K562 (cell line): ENCODE measurements around the gene EFR3B. TPM values are rescaled to one million over a fixed set of nuclear protein-coding genes. Genes with fewer than 3 reads are reported as not detected.

Source experiments
- ATAC-seq: fragments of 200-7000 bp; cut with Tn5 transposase; 3 replicates; pipeline ENCODE4 v1.9.1; 2020; ENCODE audit warnings: moderate library complexity
- BruUV-seq: library from RNA; stranded (reverse); fragments of 400-500 nt; replicated peaks from 2 replicates; lab custom pipeline; 2021; lab: Mats Ljungman, UMichigan
- CTCF ChIA-PET: fragments of 300-600 bp; formaldehyde crosslinking; extraction: SDS; loops from one replicate; lab custom pipeline; 2021; ENCODE audit warnings: low intra/inter-chr PET ratio; lab: Yijun Ruan, JAX
- POLR2A ChIA-PET: fragments of 300-600, 350-650 bp; sonication (Branson Sonifier 250); formaldehyde crosslinking; extraction: SDS; loops from one replicate; lab custom pipeline; 2021; ENCODE audit warnings: antibody characterized with exemption, inconsistent platforms; lab: Yijun Ruan, JAX
- DNase-seq, 4 experiments: peaks; one replicate each; pipeline versions ENCODE4 v3.0.0 to v3.0.0-alpha.2; 2011 to 2018; ENCODE audit warnings: low spot score in 3 of 4, mixed read lengths in 3 of 4; ENCODE audit errors: extremely low read depth in 1 of 4
- FAIRE-seq: peaks from 2 replicates; lab custom pipeline; 2011; peaks lifted over from hg19 to GRCh38; lab: Jason Lieb, UNC
- H2AFZ ChIP-seq: 2 replicates; pipeline ENCODE4 v1.6.0; 2011; ENCODE audit warnings: low read depth, low read length, control low read depth, inconsistent platforms
- H3K27ac ChIP-seq: fragments of 200-600 bp; 3 replicates; pipeline ENCODE4 v1.8.0; 2011; ENCODE audit warnings: low read depth, mild to moderate bottlenecking, control low read depth, inconsistent platforms, low read length, moderate library complexity, mixed read lengths; ENCODE audit errors: extremely low read depth
- H3K27me3 ChIP-seq, 2 experiments: fragments of 300-600 bp in 1 of 2; 2 replicates in 1 of 2; 3 replicates in 1 of 2; pipeline versions ENCODE4 v1.6.0 to v1.8.0; 2011; ENCODE audit warnings: inconsistent platforms in 2 of 2, low read length in 2 of 2, mild to moderate bottlenecking in 1 of 2, mixed read lengths in 1 of 2, moderate library complexity in 1 of 2; ENCODE audit not compliant: control insufficient read depth in 2 of 2, insufficient read depth in 2 of 2
- H3K36me3 ChIP-seq: fragments of 300-600 bp; 3 replicates; pipeline ENCODE4 v1.8.0; 2011; ENCODE audit warnings: mild to moderate bottlenecking, low read length, inconsistent platforms; ENCODE audit not compliant: control insufficient read depth, insufficient read depth
- H3K4me1 ChIP-seq, 2 experiments: fragments of 200-600 bp in 1 of 2; replicated peaks in 1 of 2; 2 replicates in 1 of 2; 3 replicates in 1 of 2; pipeline versions ENCODE4 v1.5.1 to v1.8.0; 2011; ENCODE audit warnings: inconsistent platforms in 2 of 2, low read length in 2 of 2, mild to moderate bottlenecking in 1 of 2, mixed read lengths in 1 of 2, moderate library complexity in 1 of 2; ENCODE audit not compliant: control insufficient read depth in 2 of 2, insufficient read depth in 2 of 2
- H3K4me2 ChIP-seq: 2 replicates; pipeline ENCODE4 v1.6.1; 2011; ENCODE audit warnings: low read length, control low read depth, inconsistent platforms, mixed read lengths; ENCODE audit not compliant: insufficient read depth
- H3K4me3 ChIP-seq: fragments of 200-600 bp; sonication (generic), shearing (Covaris generic); 2 replicates; pipeline ENCODE4 v1.5.1; 2016; ENCODE audit warnings: control low read depth, inconsistent platforms
- H3K79me2 ChIP-seq: fragments of 200-600 bp; 3 replicates; pipeline ENCODE4 v1.8.0; 2011; ENCODE audit warnings: low read length, inconsistent platforms; ENCODE audit not compliant: control insufficient read depth, insufficient read depth
- H3K9ac ChIP-seq, 2 experiments: 2 replicates each; pipeline versions ENCODE4 v1.6.0 to v1.6.1; 2011; ENCODE audit warnings: low read depth in 2 of 2, low read length in 2 of 2, control low read depth in 1 of 2, inconsistent platforms in 1 of 2, mild to moderate bottlenecking in 1 of 2, mixed read lengths in 1 of 2; ENCODE audit not compliant: insufficient read depth in 1 of 2
- H3K9me1 ChIP-seq: one replicate; pipeline ENCODE4 v1.6.0; 2011; ENCODE audit warnings: inconsistent platforms, mild to moderate bottlenecking, low read length, moderate library complexity; ENCODE audit not compliant: control insufficient read depth, insufficient read depth
- H3K9me3 ChIP-seq: replicated peaks from 2 replicates; pipeline ENCODE4 v1.5.1; 2011; ENCODE audit warnings: low read depth, low read length, inconsistent platforms; ENCODE audit not compliant: control insufficient read depth, insufficient read depth
- H4K20me1 ChIP-seq: replicated peaks from 2 replicates; pipeline ENCODE4 v1.6.1; 2011; ENCODE audit warnings: low read length, inconsistent platforms, mixed read lengths; ENCODE audit not compliant: control insufficient read depth, insufficient read depth
- CBFA2T2 ChIP-seq: fragments of 450-650 bp; conservative IDR thresholded peaks from 2 replicates; pipeline ENCODE4 v1.6.1; 2017; ENCODE audit warnings: mild to moderate bottlenecking
- MYC ChIP-seq, 2 experiments: fragments of 250-450 bp in 1 of 2; sonication (Bioruptor Pico) in 1 of 2; IDR thresholded peaks; 2 replicates each; pipeline versions ENCODE4 v1.5.1 to v1.6.1; 2012 to 2021; ENCODE audit warnings: low read depth in 2 of 2, borderline replicate concordance in 1 of 2, improper control_type of control experiment in 1 of 2, low read length in 1 of 2, mild to moderate bottlenecking in 1 of 2, moderate library complexity in 1 of 2
- NR2C1 ChIP-seq, 2 experiments: fragments of 450-650 bp; IDR thresholded peaks; 2 replicates each; pipeline ENCODE4 v1.6.1; 2017; ENCODE audit warnings: mild to moderate bottlenecking in 2 of 2, antibody characterized with exemption in 1 of 2, inconsistent platforms in 1 of 2, missing compliant biosample characterization in 1 of 2, missing genetic modification characterization in 1 of 2
- POLR2G ChIP-seq: fragments of 200-400 bp; formaldehyde crosslinking; IDR thresholded peaks from 2 replicates; pipeline ENCODE4 v1.6.1; 2017; ENCODE audit warnings: low read depth, mild to moderate bottlenecking, antibody characterized with exemption, low read length, moderate library complexity
- SMC3 ChIP-seq: conservative IDR thresholded peaks from 2 replicates; pipeline ENCODE4 v1.6.1; 2011; ENCODE audit warnings: low read depth, low read length, improper control_type of control experiment; ENCODE audit not compliant: insufficient read depth
- THRB ChIP-seq: fragments of 450-650 bp; formaldehyde crosslinking; conservative IDR thresholded peaks from 2 replicates; pipeline ENCODE4 v1.4.0; 2022; ENCODE audit warnings: mild to moderate bottlenecking, missing genetic modification characterization
- WGBS: fragments of 100-300 bp; shearing (Covaris generic); methylation state at CpG from one replicate; pipeline ENCODE4 v1.1.6; 2016; ENCODE audit warnings: low coverage, mixed read lengths; ENCODE audit not compliant: insufficient coverage; ENCODE audit errors: missing lambda C conversion rate; 5-methylcytosine and 5-hydroxymethylcytosine counted together
- in situ Hi-C: fragments of 300-500 bp; cut with MboI; formaldehyde crosslinking; loops from 4 replicates; pipeline ENCODE4 v1.15.0; 2018; ENCODE audit warnings: inconsistent platforms, mixed read lengths
- intact Hi-C: fragments of 100-400 bp; cut with micrococcal nuclease; formaldehyde crosslinking; loops from 2 replicates; pipeline ENCODE4 v1.14.2; 2022
- polyA plus RNA-seq, 8 experiments: library from polyadenylated mRNA; depleted of rRNA in 4 of 8; stranded (reverse) in 5 of 8; unstranded in 3 of 8; fragments of >200 nt; fragmentation: Nextera tagmentation in 2 of 8; fragmentation: Illumina TruSeq in 1 of 8; extraction: Ambion mirVana in 2 of 8; extraction: Trizol in 1 of 8; gene quantifications; 2 replicates each; pipeline versions ENCODE4 v1.2.1 to v1.2.3, GENCODE V29; 2011 to 2014; ENCODE audit warnings: inconsistent platforms in 1 of 8, missing spikeins in 1 of 8
- total RNA-seq, 7 experiments: library from RNA; depleted of rRNA in 6 of 7; stranded (reverse); fragments of >200 nt in 6 of 7; fragmentation: Illumina TruSeq in 2 of 7; extraction: Trizol in 2 of 7; gene quantifications; 2 replicates each; pipeline versions ENCODE4 v1.2.1 to v1.2.3, GENCODE V29; 2011 to 2021; ENCODE audit warnings: low replicate concordance in 1 of 7
- TF ChIP-seq, protein P1 (sequence below), 3 experiments: fragments of 200-800 bp in 1 of 3; fragments of 250-450 bp in 1 of 3; fragments of 450-650 bp in 1 of 3; sonication (Bioruptor Pico) in 1 of 3; sonication (Bioruptor generic) in 1 of 3; formaldehyde crosslinking in 1 of 3; IDR thresholded peaks; 2 replicates each; pipeline versions ENCODE4 v1.6.1 to v1.8.0; 2016 to 2022; ENCODE audit warnings: mild to moderate bottlenecking in 2 of 3, missing genetic modification characterization in 2 of 3, missing compliant biosample characterization in 1 of 3, moderate library complexity in 1 of 3
- TF ChIP-seq, protein P2 (sequence below): sonication (generic); formaldehyde crosslinking; IDR thresholded peaks from 2 replicates; pipeline ENCODE4 v1.8.0; 2022; ENCODE audit warnings: missing genetic modification reagents, mild to moderate bottlenecking, borderline replicate concordance
- TF ChIP-seq, protein P3 (sequence below): sonication (generic); formaldehyde crosslinking; IDR thresholded peaks from 2 replicates; pipeline ENCODE4 v1.8.1; 2022; ENCODE audit warnings: missing genetic modification reagents

The EFR3B gene
- total and polyA plus RNA-seq, 9 of the 15 experiments (the other 6 are each of a cell fraction or from before 2014, with no cell fraction given): not detected

DNA sequence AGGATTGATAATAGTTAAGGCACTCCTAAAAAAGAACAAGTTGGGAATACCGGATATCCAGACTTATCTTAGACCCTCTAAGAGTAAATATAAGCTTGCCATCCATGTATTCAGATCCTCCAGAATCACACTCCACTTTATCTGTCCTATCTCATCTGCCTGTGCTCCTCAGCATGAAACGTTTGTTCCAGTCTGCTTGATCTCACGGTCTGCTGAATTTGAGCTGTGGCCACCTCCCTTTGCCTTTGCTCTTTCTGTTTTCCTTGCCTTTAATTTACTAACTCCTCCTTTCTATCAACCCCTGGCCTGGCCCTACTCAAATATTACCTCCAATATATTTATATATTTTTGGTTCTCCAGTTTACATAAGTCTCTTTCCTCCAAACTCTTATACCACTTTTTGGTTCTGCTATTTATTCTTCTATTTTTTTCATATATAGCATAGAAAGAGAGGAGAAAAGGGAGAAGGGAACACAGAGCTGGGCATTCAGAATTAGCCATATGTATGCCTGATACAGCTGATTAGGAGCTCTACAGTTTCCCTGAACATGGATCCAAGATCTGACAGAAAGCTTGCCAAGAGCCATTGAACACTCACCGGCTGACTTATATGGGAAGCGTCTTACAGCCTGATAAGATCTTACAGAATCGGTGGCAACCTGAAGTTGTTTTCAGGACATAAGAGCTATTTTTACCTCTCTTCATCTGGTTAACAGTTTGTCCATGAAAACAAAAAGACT is 48.3 kb upstream of the EFR3B start:
- FAIRE-seq: no peak
- Histone ChIP-seq H3K4me1 (no peaks in the 10 kb centered on the region), H2AFZ (no peak overlapping the region), H3K79me2 (no peaks in the 10 kb centered on the region), H3K4me3 (no peak overlapping the region)
- DNase-seq: no peak
- TF ChIP-seq, protein P1, sequence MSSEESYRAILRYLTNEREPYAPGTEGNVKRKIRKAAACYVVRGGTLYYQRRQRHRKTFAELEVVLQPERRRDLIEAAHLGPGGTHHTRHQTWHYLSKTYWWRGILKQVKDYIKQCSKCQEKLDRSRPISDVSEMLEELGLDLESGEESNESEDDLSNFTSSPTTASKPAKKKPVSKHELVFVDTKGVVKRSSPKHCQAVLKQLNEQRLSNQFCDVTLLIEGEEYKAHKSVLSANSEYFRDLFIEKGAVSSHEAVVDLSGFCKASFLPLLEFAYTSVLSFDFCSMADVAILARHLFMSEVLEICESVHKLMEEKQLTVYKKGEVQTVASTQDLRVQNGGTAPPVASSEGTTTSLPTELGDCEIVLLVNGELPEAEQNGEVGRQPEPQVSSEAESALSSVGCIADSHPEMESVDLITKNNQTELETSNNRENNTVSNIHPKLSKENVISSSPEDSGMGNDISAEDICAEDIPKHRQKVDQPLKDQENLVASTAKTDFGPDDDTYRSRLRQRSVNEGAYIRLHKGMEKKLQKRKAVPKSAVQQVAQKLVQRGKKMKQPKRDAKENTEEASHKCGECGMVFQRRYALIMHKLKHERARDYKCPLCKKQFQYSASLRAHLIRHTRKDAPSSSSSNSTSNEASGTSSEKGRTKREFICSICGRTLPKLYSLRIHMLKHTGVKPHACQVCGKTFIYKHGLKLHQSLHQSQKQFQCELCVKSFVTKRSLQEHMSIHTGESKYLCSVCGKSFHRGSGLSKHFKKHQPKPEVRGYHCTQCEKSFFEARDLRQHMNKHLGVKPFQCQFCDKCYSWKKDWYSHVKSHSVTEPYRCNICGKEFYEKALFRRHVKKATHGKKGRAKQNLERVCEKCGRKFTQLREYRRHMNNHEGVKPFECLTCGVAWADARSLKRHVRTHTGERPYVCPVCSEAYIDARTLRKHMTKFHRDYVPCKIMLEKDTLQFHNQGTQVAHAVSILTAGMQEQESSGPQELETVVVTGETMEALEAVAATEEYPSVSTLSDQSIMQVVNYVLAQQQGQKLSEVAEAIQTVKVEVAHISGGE (CRISPR knock-in tag; IDR thresholded peaks at IDR 0.05): no peak
- TF ChIP-seq NR2C1 (IDR thresholded peaks at IDR 0.05) (no peak), NR2C1 (tag; IDR thresholded peaks at IDR 0.05) (no peak), MYC (IDR thresholded peaks at IDR 0.05; ENCODE audit: low read depth, low read length) (no peak), MYC (CRISPR knock-in tag; IDR thresholded peaks at IDR 0.05; ENCODE audit: borderline replicate concordance, low read depth) (no peak), CBFA2T2 (no peak), THRB (CRISPR knock-in tag) (no peak), POLR2G (no peak), SMC3 (no peak)
- TF ChIP-seq, protein P2, sequence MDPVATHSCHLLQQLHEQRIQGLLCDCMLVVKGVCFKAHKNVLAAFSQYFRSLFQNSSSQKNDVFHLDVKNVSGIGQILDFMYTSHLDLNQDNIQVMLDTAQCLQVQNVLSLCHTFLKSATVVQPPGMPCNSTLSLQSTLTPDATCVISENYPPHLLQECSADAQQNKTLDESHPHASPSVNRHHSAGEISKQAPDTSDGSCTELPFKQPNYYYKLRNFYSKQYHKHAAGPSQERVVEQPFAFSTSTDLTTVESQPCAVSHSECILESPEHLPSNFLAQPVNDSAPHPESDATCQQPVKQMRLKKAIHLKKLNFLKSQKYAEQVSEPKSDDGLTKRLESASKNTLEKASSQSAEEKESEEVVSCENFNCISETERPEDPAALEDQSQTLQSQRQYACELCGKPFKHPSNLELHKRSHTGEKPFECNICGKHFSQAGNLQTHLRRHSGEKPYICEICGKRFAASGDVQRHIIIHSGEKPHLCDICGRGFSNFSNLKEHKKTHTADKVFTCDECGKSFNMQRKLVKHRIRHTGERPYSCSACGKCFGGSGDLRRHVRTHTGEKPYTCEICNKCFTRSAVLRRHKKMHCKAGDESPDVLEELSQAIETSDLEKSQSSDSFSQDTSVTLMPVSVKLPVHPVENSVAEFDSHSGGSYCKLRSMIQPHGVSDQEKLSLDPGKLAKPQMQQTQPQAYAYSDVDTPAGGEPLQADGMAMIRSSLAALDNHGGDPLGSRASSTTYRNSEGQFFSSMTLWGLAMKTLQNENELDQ: no peak
- TF ChIP-seq, protein P3, sequence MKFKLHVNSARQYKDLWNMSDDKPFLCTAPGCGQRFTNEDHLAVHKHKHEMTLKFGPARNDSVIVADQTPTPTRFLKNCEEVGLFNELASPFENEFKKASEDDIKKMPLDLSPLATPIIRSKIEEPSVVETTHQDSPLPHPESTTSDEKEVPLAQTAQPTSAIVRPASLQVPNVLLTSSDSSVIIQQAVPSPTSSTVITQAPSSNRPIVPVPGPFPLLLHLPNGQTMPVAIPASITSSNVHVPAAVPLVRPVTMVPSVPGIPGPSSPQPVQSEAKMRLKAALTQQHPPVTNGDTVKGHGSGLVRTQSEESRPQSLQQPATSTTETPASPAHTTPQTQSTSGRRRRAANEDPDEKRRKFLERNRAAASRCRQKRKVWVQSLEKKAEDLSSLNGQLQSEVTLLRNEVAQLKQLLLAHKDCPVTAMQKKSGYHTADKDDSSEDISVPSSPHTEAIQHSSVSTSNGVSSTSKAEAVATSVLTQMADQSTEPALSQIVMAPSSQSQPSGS (CRISPR knock-in tag): no peak
- TF ChIP-seq, all 486 proteins: peak for 0
- BruUV-seq: no TSS peak
- in situ Hi-C loops (no loop called here), intact Hi-C loops (no loop called here)
- H3K9me1 ChIP-seq: no peaks in the 10 kb centered on the region
- no peaks in the 10 kb centered on the region for H4K20me1 ChIP-seq
- H3K36me3 ChIP-seq: no peaks in the 10 kb centered on the region
- no peak overlapping the region for H3K4me2 ChIP-seq
- no peak overlapping the region for H3K27ac ChIP-seq
- H3K9ac ChIP-seq: no peak overlapping the region
- under 1% methylated on average over 6 of the region's 6 CpGs for WGBS
- ChIA-PET CTCF (no interaction called here), POLR2A (interaction anchor here (0.7 to 0.9 kb wide), 2 partner anchors 10 to 95 kb away, joined by 3 read pairs; no protein-coding TSS in a partner anchor)
- H3K9me3 ChIP-seq: no peaks in the 10 kb centered on the region
- ATAC-seq: no peak
- peaks cover 3% of the 10 kb centered on the region in 2 experiments; a peak in 3 of 5 replicates for H3K27me3 ChIP-seq
